Measurements from ENCODE around the gene SMTNL1.

- TF ChIP-seq CTCF (IDR thresholded peaks at IDR 0.05) (peak in 4 of 6 experiments; percentile 72 to 94 (median 90)), POLR2A (IDR thresholded peaks at IDR 0.05) (no peak)
These were observed 31.0 kb downstream of the SMTNL1 start for GRCh38 chr11:57568330-57568766.

Data from esophagus squamous epithelium (tissue), 4 donors.